K562 (cell line): Measurements from ENCODE around the gene EVI5. TPM values are rescaled to one million over a fixed set of nuclear protein-coding genes. Genes with fewer than 3 reads are reported as not detected.
A peak's percentile ranks its signal among the peaks of the same experiment; 100 is the strongest.

Source experiments
- ATAC-seq: fragments of 200-7000 bp; cut with Tn5 transposase; 3 replicates; pipeline ENCODE4 v1.9.1; 2020; ENCODE audit warnings: moderate library complexity
- BruUV-seq: library from RNA; stranded (reverse); fragments of 400-500 nt; replicated peaks from 2 replicates; lab custom pipeline; 2021; lab: Mats Ljungman, UMichigan
- CTCF ChIA-PET: fragments of 300-600 bp; formaldehyde crosslinking; extraction: SDS; loops from one replicate; lab custom pipeline; 2021; ENCODE audit warnings: low intra/inter-chr PET ratio; lab: Yijun Ruan, JAX
- POLR2A ChIA-PET: fragments of 300-600, 350-650 bp; sonication (Branson Sonifier 250); formaldehyde crosslinking; extraction: SDS; loops from one replicate; lab custom pipeline; 2021; ENCODE audit warnings: antibody characterized with exemption, inconsistent platforms; lab: Yijun Ruan, JAX
- DNase-seq, 4 experiments: peaks; one replicate each; pipeline versions ENCODE4 v3.0.0 to v3.0.0-alpha.2; 2011 to 2018; ENCODE audit warnings: low spot score in 3 of 4, mixed read lengths in 3 of 4; ENCODE audit errors: extremely low read depth in 1 of 4
- FAIRE-seq: peaks from 2 replicates; lab custom pipeline; 2011; peaks lifted over from hg19 to GRCh38; lab: Jason Lieb, UNC
- H2AFZ ChIP-seq: 2 replicates; pipeline ENCODE4 v1.6.0; 2011; ENCODE audit warnings: low read depth, low read length, control low read depth, inconsistent platforms
- H3K27ac ChIP-seq: fragments of 200-600 bp; 3 replicates; pipeline ENCODE4 v1.8.0; 2011; ENCODE audit warnings: low read depth, mild to moderate bottlenecking, control low read depth, inconsistent platforms, low read length, moderate library complexity, mixed read lengths; ENCODE audit errors: extremely low read depth
- H3K27me3 ChIP-seq, 2 experiments: fragments of 300-600 bp in 1 of 2; 2 replicates in 1 of 2; 3 replicates in 1 of 2; pipeline versions ENCODE4 v1.6.0 to v1.8.0; 2011; ENCODE audit warnings: inconsistent platforms in 2 of 2, low read length in 2 of 2, mild to moderate bottlenecking in 1 of 2, mixed read lengths in 1 of 2, moderate library complexity in 1 of 2; ENCODE audit not compliant: control insufficient read depth in 2 of 2, insufficient read depth in 2 of 2
- H3K36me3 ChIP-seq: fragments of 300-600 bp; 3 replicates; pipeline ENCODE4 v1.8.0; 2011; ENCODE audit warnings: mild to moderate bottlenecking, low read length, inconsistent platforms; ENCODE audit not compliant: control insufficient read depth, insufficient read depth
- H3K4me1 ChIP-seq, 2 experiments: fragments of 200-600 bp in 1 of 2; replicated peaks in 1 of 2; 2 replicates in 1 of 2; 3 replicates in 1 of 2; pipeline versions ENCODE4 v1.5.1 to v1.8.0; 2011; ENCODE audit warnings: inconsistent platforms in 2 of 2, low read length in 2 of 2, mild to moderate bottlenecking in 1 of 2, mixed read lengths in 1 of 2, moderate library complexity in 1 of 2; ENCODE audit not compliant: control insufficient read depth in 2 of 2, insufficient read depth in 2 of 2
- H3K4me2 ChIP-seq: 2 replicates; pipeline ENCODE4 v1.6.1; 2011; ENCODE audit warnings: low read length, control low read depth, inconsistent platforms, mixed read lengths; ENCODE audit not compliant: insufficient read depth
- H3K4me3 ChIP-seq: fragments of 200-600 bp; sonication (generic), shearing (Covaris generic); 2 replicates; pipeline ENCODE4 v1.5.1; 2016; ENCODE audit warnings: control low read depth, inconsistent platforms
- H3K79me2 ChIP-seq: fragments of 200-600 bp; 3 replicates; pipeline ENCODE4 v1.8.0; 2011; ENCODE audit warnings: low read length, inconsistent platforms; ENCODE audit not compliant: control insufficient read depth, insufficient read depth
- H3K9ac ChIP-seq, 2 experiments: 2 replicates each; pipeline versions ENCODE4 v1.6.0 to v1.6.1; 2011; ENCODE audit warnings: low read depth in 2 of 2, low read length in 2 of 2, control low read depth in 1 of 2, inconsistent platforms in 1 of 2, mild to moderate bottlenecking in 1 of 2, mixed read lengths in 1 of 2; ENCODE audit not compliant: insufficient read depth in 1 of 2
- H3K9me1 ChIP-seq: one replicate; pipeline ENCODE4 v1.6.0; 2011; ENCODE audit warnings: inconsistent platforms, mild to moderate bottlenecking, low read length, moderate library complexity; ENCODE audit not compliant: control insufficient read depth, insufficient read depth
- H3K9me3 ChIP-seq: replicated peaks from 2 replicates; pipeline ENCODE4 v1.5.1; 2011; ENCODE audit warnings: low read depth, low read length, inconsistent platforms; ENCODE audit not compliant: control insufficient read depth, insufficient read depth
- H4K20me1 ChIP-seq: replicated peaks from 2 replicates; pipeline ENCODE4 v1.6.1; 2011; ENCODE audit warnings: low read length, inconsistent platforms, mixed read lengths; ENCODE audit not compliant: control insufficient read depth, insufficient read depth
- ATF3 ChIP-seq, 2 experiments: fragments of 450-650 bp in 1 of 2; sonication (generic) in 1 of 2; formaldehyde crosslinking in 1 of 2; IDR thresholded peaks in 1 of 2; conservative IDR thresholded peaks in 1 of 2; 2 replicates each; pipeline versions ENCODE4 v1.6.1 to v1.8.1; 2016 to 2023; ENCODE audit warnings: mild to moderate bottlenecking in 2 of 2, moderate library complexity in 2 of 2, inconsistent platforms in 1 of 2, missing genetic modification reagents in 1 of 2
- CBFA2T2 ChIP-seq: fragments of 450-650 bp; conservative IDR thresholded peaks from 2 replicates; pipeline ENCODE4 v1.6.1; 2017; ENCODE audit warnings: mild to moderate bottlenecking
- DPF2 ChIP-seq: fragments of 450-650 bp; IDR thresholded peaks from 2 replicates; pipeline ENCODE4 v1.6.1; 2016
- FOSL1 ChIP-seq: fragments of 200-800 bp; sonication (Bioruptor generic); conservative IDR thresholded peaks from 2 replicates; pipeline ENCODE4 v1.6.1; 2016; ENCODE audit warnings: missing genetic modification characterization, missing compliant biosample characterization
- JUN ChIP-seq, 2 experiments: sonication (generic) in 1 of 2; formaldehyde crosslinking in 1 of 2; IDR thresholded peaks; 2 replicates each; pipeline versions ENCODE4 v1.6.1 to v1.8.0; 2012 to 2022; ENCODE audit warnings: borderline replicate concordance in 2 of 2, mild to moderate bottlenecking in 2 of 2, improper control_type of control experiment in 1 of 2, low read depth in 1 of 2, low read length in 1 of 2, missing genetic modification reagents in 1 of 2
- JUND ChIP-seq, 2 experiments: IDR thresholded peaks; 2 replicates in 1 of 2; 3 replicates in 1 of 2; pipeline ENCODE4 v1.6.1; 2011; ENCODE audit warnings: borderline replicate concordance in 2 of 2, low read depth in 2 of 2, low read length in 2 of 2, improper control_type of control experiment in 1 of 2, missing biosample characterization in 1 of 2, missing genetic modification characterization in 1 of 2, missing genetic modification reagents in 1 of 2
- MECOM ChIP-seq: fragments of 250-450 bp; sonication (Bioruptor Pico); IDR thresholded peaks from 2 replicates; pipeline ENCODE4 v1.8.0; 2022; ENCODE audit warnings: inconsistent platforms
- MLLT1 ChIP-seq, 2 experiments: fragments of 450-650 bp; IDR thresholded peaks; 2 replicates each; pipeline ENCODE4 v1.6.1; 2016
- POLR3A ChIP-seq: IDR thresholded peaks from 2 replicates; pipeline ENCODE4 v1.6.1; 2011; ENCODE audit warnings: borderline replicate concordance, mild to moderate bottlenecking, moderate library complexity; ENCODE audit not compliant: insufficient read length, insufficient read depth; ENCODE audit errors: extremely low read depth
- SMARCA4 ChIP-seq: fragments of 450-650 bp; IDR thresholded peaks from 2 replicates; pipeline ENCODE4 v1.6.1; 2016
- SPI1 ChIP-seq: IDR thresholded peaks from 2 replicates; pipeline ENCODE4 v1.6.1; 2011; ENCODE audit warnings: low read depth, low read length, control low read depth, borderline replicate concordance
- ZBTB9 ChIP-seq: fragments of 450-650 bp; formaldehyde crosslinking; IDR thresholded peaks from 2 replicates; pipeline ENCODE4 v1.4.0; 2020; ENCODE audit warnings: mild to moderate bottlenecking, moderate library complexity
- ZFX ChIP-seq: sonication (generic); formaldehyde crosslinking; IDR thresholded peaks from 2 replicates; pipeline ENCODE4 v1.8.0; 2022; ENCODE audit warnings: mild to moderate bottlenecking, missing genetic modification reagents, moderate library complexity
- ZNF121 ChIP-seq: sonication (generic); formaldehyde crosslinking; conservative IDR thresholded peaks from 2 replicates; pipeline ENCODE4 v1.8.0; 2022; ENCODE audit warnings: missing genetic modification reagents
- ZNF41 ChIP-seq: fragments of 250-450 bp; sonication (Bioruptor Pico); conservative IDR thresholded peaks from 2 replicates; pipeline ENCODE4 v1.4.0; 2020; ENCODE audit warnings: mild to moderate bottlenecking
- ZNF644 ChIP-seq: fragments of 200-800 bp; sonication (Bioruptor generic); IDR thresholded peaks from 2 replicates; pipeline ENCODE4 v1.6.1; 2016; ENCODE audit warnings: low read depth, missing genetic modification characterization, missing compliant biosample characterization
- ZNF707 ChIP-seq: fragments of 250-450 bp; sonication (Bioruptor Pico); conservative IDR thresholded peaks from 2 replicates; pipeline ENCODE4 v1.8.0; 2022; ENCODE audit warnings: inconsistent platforms, mild to moderate bottlenecking, moderate library complexity
- WGBS: fragments of 100-300 bp; shearing (Covaris generic); methylation state at CpG from one replicate; pipeline ENCODE4 v1.1.6; 2016; ENCODE audit warnings: low coverage, mixed read lengths; ENCODE audit not compliant: insufficient coverage; ENCODE audit errors: missing lambda C conversion rate; 5-methylcytosine and 5-hydroxymethylcytosine counted together
- in situ Hi-C: fragments of 300-500 bp; cut with MboI; formaldehyde crosslinking; loops from 4 replicates; pipeline ENCODE4 v1.15.0; 2018; ENCODE audit warnings: inconsistent platforms, mixed read lengths
- intact Hi-C: fragments of 100-400 bp; cut with micrococcal nuclease; formaldehyde crosslinking; loops from 2 replicates; pipeline ENCODE4 v1.14.2; 2022
- polyA plus RNA-seq, 8 experiments: library from polyadenylated mRNA; depleted of rRNA in 4 of 8; stranded (reverse) in 5 of 8; unstranded in 3 of 8; fragments of >200 nt; fragmentation: Nextera tagmentation in 2 of 8; fragmentation: Illumina TruSeq in 1 of 8; extraction: Ambion mirVana in 2 of 8; extraction: Trizol in 1 of 8; gene quantifications; 2 replicates each; pipeline versions ENCODE4 v1.2.1 to v1.2.3, GENCODE V29; 2011 to 2014; ENCODE audit warnings: inconsistent platforms in 1 of 8, missing spikeins in 1 of 8
- total RNA-seq, 7 experiments: library from RNA; depleted of rRNA in 6 of 7; stranded (reverse); fragments of >200 nt in 6 of 7; fragmentation: Illumina TruSeq in 2 of 7; extraction: Trizol in 2 of 7; gene quantifications; 2 replicates each; pipeline versions ENCODE4 v1.2.1 to v1.2.3, GENCODE V29; 2011 to 2021; ENCODE audit warnings: low replicate concordance in 1 of 7

Gene EVI5
- total and polyA plus RNA-seq, 9 of the 15 experiments (the other 6 are each of a cell fraction or from before 2014, with no cell fraction given) = 1.7 to 50.1 (median 13.7) TPM

- TF ChIP-seq POLR3A (no peak), ZBTB9 (CRISPR knock-in tag) (no peak), ZNF41 (CRISPR knock-in tag) (no peak), ZNF644 (tag) (no peak), ZNF707 (CRISPR knock-in tag) (no peak)
These were observed 46.5 kb upstream of the EVI5 start (continued) for GRCh38 chr1:92831368-92831761.

GRCh38 chr1:92826792-92827191, 41.9 kb upstream of the EVI5 start:
- Histone ChIP-seq H3K4me2 (no peak overlapping the region), H3K27me3 (no peaks in the 10 kb centered on the region), H3K9me3 (no peaks in the 10 kb centered on the region), H3K9ac (0 out of 4 replicates have a peak overlapping the region, but pooled peaks of 1 of the 2 experiments have one; percentile 37), H3K27ac (no peak overlapping the region), H4K20me1 (no peaks in the 10 kb centered on the region), H3K79me2 (peaks cover under 1% of the 10 kb centered on the region), H3K9me1 (no peaks in the 10 kb centered on the region), H3K4me1 (no peaks in the 10 kb centered on the region; a peak in 1 of 5 replicates), H2AFZ (peak overlapping the region; percentile 53), H3K4me3 (no peak overlapping the region), H3K36me3 (no peaks in the 10 kb centered on the region)
- ChIA-PET CTCF (no interaction called here), POLR2A (interaction anchor here (0.7 kb wide), 1 partner anchor 135 kb away, joined by 3 read pairs; no protein-coding TSS in a partner anchor)
- in situ Hi-C loops (loop anchor here (5.0 kb wide), 1 partner anchor 74 kb away; no protein-coding TSS in a partner anchor), intact Hi-C loops (no loop called here)
- no peak for ATAC-seq
- BruUV-seq = no TSS peak
- peak; percentile 70 for FAIRE-seq
- 13% methylated on average over 4 of the region's 6 CpGs for WGBS
- peak in 1 of 4 experiments; percentile 29 for DNase-seq
- peak; percentile 38; the same call in 1 of the 2 replicates for TF ChIP-seq SMARCA4
- peak; percentile 58 for TF ChIP-seq ZNF121
- no peak for TF ChIP-seq SPI1
- TF ChIP-seq MECOM (CRISPR knock-in tag) = no peak
- TF ChIP-seq ATF3 (IDR thresholded peaks at IDR 0.05) = peak; percentile 75
- TF ChIP-seq ATF3 (CRISPR knock-in tag; conservative IDR thresholded peaks at IDR 0.05) = no peak
- TF ChIP-seq JUN (IDR thresholded peaks at IDR 0.05; ENCODE audit: borderline replicate concordance, low read depth, low read length) = 0 out of 2 replicates have a peak, but pooled peaks have one; percentile 58
- no peak for TF ChIP-seq JUN (CRISPR knock-in tag; IDR thresholded peaks at IDR 0.05; ENCODE audit: borderline replicate concordance)
- peak; percentile 77 for TF ChIP-seq JUND (IDR thresholded peaks at IDR 0.05; ENCODE audit: borderline replicate concordance, low read depth, low read length)
- TF ChIP-seq JUND (tag; IDR thresholded peaks at IDR 0.05; ENCODE audit: borderline replicate concordance, low read depth, low read length) = peak; percentile 77; the same call in 1 of the 3 replicates
- no peak for TF ChIP-seq CBFA2T2
- TF ChIP-seq DPF2 = peak; percentile 34; the same call in 1 of the 2 replicates
- peak; percentile 58; the same call in 1 of the 2 replicates for TF ChIP-seq FOSL1
- TF ChIP-seq MLLT1 (IDR thresholded peaks at IDR 0.05) = no peak
- peak; percentile 35; the same call in 1 of the 2 replicates for TF ChIP-seq ZFX
